Ovary (tissue), 9 donors: ENCODE measurements around the gene MSH3. TPM values are rescaled to one million over a fixed set of nuclear protein-coding genes. Genes with fewer than 3 reads are reported as not detected.
"Not testable (repeated sequence)": the region's sequence is repeated elsewhere in the genome, so short reads cannot be mapped to it uniquely, and the experiment has no call there.

Experiments used
- DNase-seq, 5 donors: peaks; one replicate each; pipeline ENCODE4 v3.0.0-alpha.2; 2019 to 2020
- H3K27ac ChIP-seq, 2 donors: fragments of 200-600 bp; one replicate each; pipeline versions ENCODE4 v1.5.1 to v1.8.0; 2019 to 2022
- H3K27me3 ChIP-seq: fragments of 200-600 bp; one replicate; pipeline ENCODE4 v1.8.0; 2022
- H3K36me3 ChIP-seq: fragments of 200-600 bp; sonication (generic); one replicate; pipeline ENCODE4 v1.5.1; 2019
- H3K4me1 ChIP-seq: one replicate; pipeline ENCODE4 v1.8.1; 2013; ENCODE audit warnings: mild to moderate bottlenecking, moderate library complexity; ENCODE audit not compliant: insufficient read depth
- H3K4me3 ChIP-seq: fragments of 200-600 bp; sonication (generic); one replicate; pipeline ENCODE4 v1.5.1; 2017
- H3K9me3 ChIP-seq, 2 donors: fragments of 200-600 bp in 1 of 2; sonication (generic) in 1 of 2; one replicate each; pipeline versions ENCODE4 v1.5.1 to v1.8.1; 2013 to 2019; ENCODE audit warnings: mild to moderate bottlenecking in 1 of 2, moderate library complexity in 1 of 2
- EP300 ChIP-seq: sonication (generic); formaldehyde crosslinking; IDR thresholded peaks from one replicate; pipeline ENCODE4 v1.6.1; 2017; ENCODE audit warnings: antibody characterized with exemption
- POLR2A ChIP-seq: fragments of 450-650 bp; IDR thresholded peaks from one replicate; pipeline ENCODE4 v1.6.1; 2017; ENCODE audit warnings: antibody characterized with exemption, mild to moderate bottlenecking, moderate library complexity
- WGBS, 3 donors: extraction: QIAGEN DNeasy Blood & Tissue Kit in 1 of 3; methylation state at CpG; one replicate each; pipeline versions ENCODE4 v1.1.5 to v1.1.7; 2013 to 2017; 5-methylcytosine and 5-hydroxymethylcytosine counted together
- intact Hi-C, 4 donors: fragments of 100-400 bp; cut with DNase I; formaldehyde crosslinking; loops; one replicate each; pipeline versions ENCODE4 v1.11.0 to v1.15.1; 2022 to 2023
- polyA plus RNA-seq, 2 donors: library from polyadenylated mRNA; stranded (reverse); fragments of 200-250 nt in 1 of 2; fragments of 350-450 nt in 1 of 2; fragmentation: Illumina TruSeq in 1 of 2; extraction: RNeasy Lipid Tissue Mini Kit (QIAGEN cat#74804) in 1 of 2; gene quantifications; one replicate each; pipeline ENCODE4 v1.2.3, GENCODE V29; 2013 to 2014
- total RNA-seq, 7 donors: library from RNA; depleted of rRNA in 2 of 7; stranded (reverse); fragments of >200 nt in 2 of 7; fragmentation: NEBNext Ultra II Directional in 3 of 7; extraction: Animal tissue kit (Norgen Biotek cat#: 25700) in 3 of 7; gene quantifications; one replicate each; pipeline versions ENCODE4 v1.1.0 to v1.2.4, GENCODE V29; 2016 to 2023
- TF ChIP-seq, protein P1 (sequence below), 3 donors: fragments of 450-650 bp in 2 of 3; fragments of 200-600 bp in 1 of 3; IDR thresholded peaks; one replicate each; pipeline versions ENCODE4 v1.5.1 to v1.8.0; 2016 to 2022; ENCODE audit warnings: antibody characterized with exemption in 3 of 3, mild to moderate bottlenecking in 1 of 3
- donor health status: DM: no; HTN: no; CAD: no; lungs with moderate emphysema.
- donor health status: DM: no; HTN: no; CAD: no.
- donor health status: Bipolar disorder and iron deficiency.
- donor health status: DM: yes; HTN: yes; CAD: no.
- donor health status: DM: no; HTN: no; CAD: no.
- donor health status: DM: yes; HTN: yes; CAD: no.

Gene MSH3
- total and polyA plus RNA-seq, 9 donors, result 5.1 to 17.0 (median 13.1) TPM

DNA sequence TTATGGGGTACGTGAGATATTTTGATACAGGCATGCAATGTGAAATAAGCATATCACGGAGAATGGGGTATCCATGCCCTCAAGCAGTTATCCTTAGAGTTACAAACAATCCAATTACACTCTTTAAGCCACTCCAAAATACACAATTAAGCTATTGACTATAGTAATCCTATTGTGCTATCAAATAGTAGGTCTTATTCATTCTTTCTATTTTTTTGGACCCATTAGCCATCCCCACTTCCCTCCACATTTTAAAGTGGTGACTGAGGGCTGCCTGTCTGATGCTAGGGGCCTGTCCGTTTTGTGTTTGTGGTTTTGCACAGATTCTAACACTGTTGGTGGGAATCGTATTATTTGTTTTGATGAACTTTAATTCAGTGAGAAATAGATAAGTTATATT, 130.0 kb downstream of the MSH3 start:
- H3K36me3 ChIP-seq, result no peaks in the 10 kb centered on the region
- TF ChIP-seq, protein P1, sequence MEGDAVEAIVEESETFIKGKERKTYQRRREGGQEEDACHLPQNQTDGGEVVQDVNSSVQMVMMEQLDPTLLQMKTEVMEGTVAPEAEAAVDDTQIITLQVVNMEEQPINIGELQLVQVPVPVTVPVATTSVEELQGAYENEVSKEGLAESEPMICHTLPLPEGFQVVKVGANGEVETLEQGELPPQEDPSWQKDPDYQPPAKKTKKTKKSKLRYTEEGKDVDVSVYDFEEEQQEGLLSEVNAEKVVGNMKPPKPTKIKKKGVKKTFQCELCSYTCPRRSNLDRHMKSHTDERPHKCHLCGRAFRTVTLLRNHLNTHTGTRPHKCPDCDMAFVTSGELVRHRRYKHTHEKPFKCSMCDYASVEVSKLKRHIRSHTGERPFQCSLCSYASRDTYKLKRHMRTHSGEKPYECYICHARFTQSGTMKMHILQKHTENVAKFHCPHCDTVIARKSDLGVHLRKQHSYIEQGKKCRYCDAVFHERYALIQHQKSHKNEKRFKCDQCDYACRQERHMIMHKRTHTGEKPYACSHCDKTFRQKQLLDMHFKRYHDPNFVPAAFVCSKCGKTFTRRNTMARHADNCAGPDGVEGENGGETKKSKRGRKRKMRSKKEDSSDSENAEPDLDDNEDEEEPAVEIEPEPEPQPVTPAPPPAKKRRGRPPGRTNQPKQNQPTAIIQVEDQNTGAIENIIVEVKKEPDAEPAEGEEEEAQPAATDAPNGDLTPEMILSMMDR (IDR thresholded peaks at IDR 0.05), result no peak
- TF ChIP-seq POLR2A, result no peak
- no peak for TF ChIP-seq EP300
- 94 to 98% (median 97%) methylated on average over 4 of the region's 4 CpGs for WGBS, 3 donors
- H3K9me3 ChIP-seq, result no peaks in the 10 kb centered on the region
- H3K4me3 ChIP-seq, result no peak overlapping the region
- no peak for DNase-seq
- no peak overlapping the region for H3K27ac ChIP-seq
- intact Hi-C loops, result no loop called here
- H3K4me1 ChIP-seq, result no peaks in the 10 kb centered on the region
- H3K27me3 ChIP-seq, result no peaks in the 10 kb centered on the region

DNA sequence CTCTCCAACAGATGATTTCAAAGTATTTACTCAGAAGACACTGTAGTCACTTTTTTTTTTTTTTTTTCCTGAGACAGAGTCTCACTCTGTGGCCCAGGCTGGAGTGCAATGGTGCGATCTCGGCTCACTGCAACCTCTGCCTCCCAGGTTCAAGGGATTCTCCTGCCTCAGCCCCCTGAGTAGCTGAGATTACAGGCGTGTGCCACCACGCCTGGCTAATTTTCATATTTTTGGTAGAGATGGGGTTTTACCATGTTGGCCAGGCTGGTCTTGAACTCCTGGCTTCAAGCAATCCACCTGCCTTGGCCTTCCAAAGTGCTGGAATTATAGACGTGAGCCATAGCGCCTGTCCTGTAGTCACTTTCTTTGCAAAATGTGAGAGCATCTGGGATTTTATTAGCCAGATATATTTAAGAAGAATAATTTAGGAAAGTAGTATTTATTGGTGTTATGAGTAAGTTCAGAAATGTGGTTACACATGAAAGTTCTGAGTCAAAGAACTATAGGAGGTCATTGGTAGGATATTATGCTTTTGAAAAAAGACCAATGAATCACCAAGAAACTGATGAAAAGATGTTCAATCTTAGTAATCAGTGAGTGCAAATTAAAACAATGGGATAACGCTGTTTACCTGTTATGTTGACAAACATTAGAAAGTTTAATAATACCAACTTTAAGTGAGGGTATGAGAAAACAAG, 135.0 kb downstream of the MSH3 start:
- intact Hi-C loops, H3K9me3 ChIP-seq, H3K4me1 ChIP-seq, H3K4me3 ChIP-seq, DNase-seq, H3K27me3 ChIP-seq, H3K27ac ChIP-seq, H3K36me3 ChIP-seq: not testable (repeated sequence)
- WGBS, 3 donors, result 95 to 98% (median 97%) methylated on average over 7 of the region's 7 CpGs

DNA sequence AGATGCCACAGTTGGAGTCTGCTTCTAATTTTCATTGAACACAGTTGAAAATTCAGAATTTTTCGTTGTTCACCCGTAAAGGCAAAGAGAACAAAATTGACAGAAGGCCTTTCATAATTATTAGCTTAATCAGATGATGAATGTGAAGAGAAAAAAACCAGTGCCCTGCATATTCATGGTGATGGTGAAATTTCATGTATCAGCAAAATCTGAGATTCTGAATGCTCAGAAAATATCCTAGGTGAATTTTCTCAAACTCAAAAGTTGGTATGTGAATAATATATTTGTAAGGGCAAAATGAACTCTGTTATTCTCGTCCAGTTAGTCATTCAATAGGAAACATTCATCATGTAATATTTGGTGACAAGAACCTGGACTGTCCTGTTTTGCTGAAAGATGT, 136.2 kb downstream of the MSH3 start:
- no peak for DNase-seq
- no peak for TF ChIP-seq POLR2A
- TF ChIP-seq, protein P1 (IDR thresholded peaks at IDR 0.05), result no peak
- TF ChIP-seq EP300, result no peak
- Histone ChIP-seq H3K27me3 (no peaks in the 10 kb centered on the region), H3K36me3 (no peaks in the 10 kb centered on the region), H3K4me3 (no peak overlapping the region), H3K4me1 (no peaks in the 10 kb centered on the region), H3K9me3 (no peaks in the 10 kb centered on the region), H3K27ac (no peak overlapping the region)
- intact Hi-C loops, result no loop called here
- WGBS, 3 donors, result 94 to 97% (median 95%) methylated on average over 3 of the region's 3 CpGs

DNA sequence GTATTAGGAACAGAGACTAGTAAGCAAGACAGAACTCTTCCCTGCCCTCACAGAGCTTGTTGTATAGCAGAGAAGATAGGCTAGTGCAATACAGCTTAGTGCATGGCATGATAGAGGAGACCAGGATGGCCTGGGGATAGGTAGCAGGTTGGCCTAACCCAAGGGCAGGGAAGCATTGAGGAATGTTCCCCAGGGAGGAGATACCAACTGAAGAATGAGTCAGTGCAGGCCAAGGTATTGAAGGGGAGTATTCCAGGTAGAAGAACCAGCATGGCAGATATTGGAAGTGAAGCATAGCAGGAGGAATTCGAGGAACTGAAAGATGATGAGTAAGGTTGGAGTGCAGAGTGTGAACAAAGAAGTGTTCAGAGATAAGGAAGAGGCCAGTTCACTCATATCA, 138.9 kb downstream of the MSH3 start:
- WGBS, 3 donors, result 89 to 98% (median 89%) methylated on average over 1 of the region's 1 CpG
- Histone ChIP-seq H3K27me3 (no peaks in the 10 kb centered on the region), H3K9me3 (no peaks in the 10 kb centered on the region), H3K36me3 (no peaks in the 10 kb centered on the region), H3K27ac (no peak overlapping the region), H3K4me3 (no peak overlapping the region), H3K4me1 (no peaks in the 10 kb centered on the region)
- no peak for DNase-seq
- intact Hi-C loops, result no loop called here
- TF ChIP-seq EP300, result no peak
- TF ChIP-seq POLR2A, result no peak
- TF ChIP-seq, protein P1 (IDR thresholded peaks at IDR 0.05), result no peak

DNA sequence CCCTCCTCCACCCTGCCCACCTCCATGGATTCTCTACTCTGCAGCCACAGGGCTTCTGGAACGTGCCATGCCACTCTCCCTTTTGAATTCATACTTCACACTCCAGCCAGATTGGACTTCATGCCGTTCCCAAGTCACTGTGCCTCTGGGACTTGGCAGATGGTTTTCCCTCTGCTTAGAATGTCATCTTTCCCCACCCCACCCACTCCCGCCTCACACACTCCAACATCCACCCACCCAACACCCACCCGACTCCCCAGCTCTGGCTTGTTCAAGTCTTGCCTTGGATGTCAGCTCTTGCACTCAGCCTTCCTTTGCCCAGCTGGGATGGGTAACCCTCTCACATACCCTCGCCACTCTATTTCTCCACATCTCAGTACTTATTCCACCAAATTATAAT, 142.4 kb downstream of the MSH3 start:
- 91 to 95% (median 95%) methylated on average over 5 of the region's 5 CpGs for WGBS, 3 donors

More for the DNA sequence above, 142.4 kb downstream of the MSH3 start:
- no peaks in the 10 kb centered on the region for H3K27me3 ChIP-seq
- H3K4me1 ChIP-seq, result no peaks in the 10 kb centered on the region
- no peaks in the 10 kb centered on the region for H3K36me3 ChIP-seq
- no peaks in the 10 kb centered on the region for H3K9me3 ChIP-seq
- no peak overlapping the region for H3K4me3 ChIP-seq
- intact Hi-C loops, result no loop called here
- TF ChIP-seq, protein P1 (IDR thresholded peaks at IDR 0.05), result no peak
- no peak for TF ChIP-seq EP300
- DNase-seq, result no peak
- H3K27ac ChIP-seq, result no peak overlapping the region
